GM21390 (cell line): ENCODE results near the gene PPID.
"Not testable (repeated sequence)": the region's sequence is repeated elsewhere in the genome, so short reads cannot be mapped to it uniquely, and the experiment has no call there.

Experiments used
- ATAC-seq: cut with Tn5 transposase; IDR thresholded peaks from one replicate; pipeline ENCODE4 v1.9.1; 2021; ENCODE audit not compliant: unreplicated experiment

PPID gene

DNA sequence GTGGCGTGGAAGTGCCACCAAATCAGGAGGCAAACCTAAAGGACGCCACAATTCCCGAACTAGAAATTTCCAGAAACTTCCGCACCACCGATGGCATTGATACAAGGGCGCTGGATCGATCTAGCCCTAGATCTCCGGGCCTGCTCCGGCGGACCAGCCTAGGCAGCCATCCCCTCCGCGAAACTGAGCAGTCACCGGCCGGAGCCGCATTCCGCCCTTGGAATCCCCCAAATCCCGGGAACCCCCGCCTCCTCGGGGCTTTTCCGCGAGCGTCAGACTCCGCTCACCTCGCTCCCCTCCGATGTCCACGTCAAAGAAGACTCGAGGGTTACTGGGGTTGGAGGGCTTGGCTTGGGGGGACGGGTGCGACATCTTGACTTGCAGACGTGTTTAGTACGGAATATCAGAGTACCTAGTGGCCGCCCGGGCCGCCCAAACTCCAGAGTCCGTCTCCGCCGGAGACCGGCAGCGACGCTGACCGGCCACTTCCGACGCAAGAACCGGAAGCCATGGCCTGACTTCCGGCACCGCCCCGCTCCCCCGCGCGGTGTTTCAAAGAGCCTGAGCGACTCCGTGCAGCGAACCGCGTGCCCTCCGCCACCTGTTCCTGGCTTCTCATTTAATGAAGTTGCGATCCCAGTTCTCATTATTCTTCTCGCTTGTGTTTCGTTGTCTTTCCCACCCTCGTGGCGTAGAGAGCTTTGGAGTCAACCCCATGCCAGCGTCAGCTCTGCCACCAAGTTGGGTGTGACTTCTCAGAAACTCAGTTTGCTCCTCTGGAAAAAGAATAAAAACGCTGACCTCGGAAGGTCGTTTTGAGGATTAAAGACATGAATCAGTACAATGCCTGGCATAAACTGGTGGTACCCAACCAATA lies at the start of gene PPID:
Gene PPID (minus strand): TSS at position 480 of the 877 bp plus-strand sequence. CDS start 108 bp downstream, at position 372.
- ATAC-seq, result peak; percentile 96

DNA sequence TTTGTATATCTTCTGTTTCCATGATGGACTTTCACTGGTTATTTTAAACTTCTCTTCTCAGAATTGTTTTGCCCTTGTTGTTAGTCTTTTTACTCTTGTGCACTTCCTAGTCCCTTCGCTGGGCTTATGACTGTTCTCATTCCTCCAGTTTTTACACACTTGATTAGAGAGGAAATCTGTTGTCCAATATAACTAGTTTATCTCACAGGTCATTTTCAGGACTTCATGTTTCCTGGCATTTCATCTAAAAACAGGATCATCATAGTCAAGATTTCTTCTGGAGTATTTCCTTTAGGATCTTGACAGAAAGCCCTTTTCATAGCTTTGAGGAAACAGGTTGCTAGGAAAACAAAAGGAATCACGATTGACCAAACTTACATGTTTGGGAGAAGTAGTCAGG lies 48.6 kb upstream of the PPID start:
- ATAC-seq, result no peak

DNA sequence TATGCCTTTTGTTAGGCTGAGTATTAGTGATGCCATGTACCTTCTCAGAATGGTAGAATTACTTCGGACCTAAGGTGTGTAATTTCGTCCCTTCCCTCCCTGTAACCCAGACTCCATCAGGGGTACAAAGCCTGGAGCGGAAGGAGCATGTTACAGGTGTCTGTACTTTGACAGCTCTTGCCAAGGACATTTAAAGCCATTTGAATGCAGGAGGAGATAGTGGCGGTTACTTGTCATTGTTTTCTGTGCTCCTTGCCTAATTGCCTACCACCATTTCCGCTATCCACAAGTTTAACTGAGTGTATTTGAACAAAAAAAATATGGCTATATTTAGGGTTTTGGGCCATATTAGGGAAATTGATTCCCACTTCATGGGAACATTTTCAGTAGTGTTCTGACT lies 47.5 kb upstream of the PPID start:
- no peak for ATAC-seq

DNA sequence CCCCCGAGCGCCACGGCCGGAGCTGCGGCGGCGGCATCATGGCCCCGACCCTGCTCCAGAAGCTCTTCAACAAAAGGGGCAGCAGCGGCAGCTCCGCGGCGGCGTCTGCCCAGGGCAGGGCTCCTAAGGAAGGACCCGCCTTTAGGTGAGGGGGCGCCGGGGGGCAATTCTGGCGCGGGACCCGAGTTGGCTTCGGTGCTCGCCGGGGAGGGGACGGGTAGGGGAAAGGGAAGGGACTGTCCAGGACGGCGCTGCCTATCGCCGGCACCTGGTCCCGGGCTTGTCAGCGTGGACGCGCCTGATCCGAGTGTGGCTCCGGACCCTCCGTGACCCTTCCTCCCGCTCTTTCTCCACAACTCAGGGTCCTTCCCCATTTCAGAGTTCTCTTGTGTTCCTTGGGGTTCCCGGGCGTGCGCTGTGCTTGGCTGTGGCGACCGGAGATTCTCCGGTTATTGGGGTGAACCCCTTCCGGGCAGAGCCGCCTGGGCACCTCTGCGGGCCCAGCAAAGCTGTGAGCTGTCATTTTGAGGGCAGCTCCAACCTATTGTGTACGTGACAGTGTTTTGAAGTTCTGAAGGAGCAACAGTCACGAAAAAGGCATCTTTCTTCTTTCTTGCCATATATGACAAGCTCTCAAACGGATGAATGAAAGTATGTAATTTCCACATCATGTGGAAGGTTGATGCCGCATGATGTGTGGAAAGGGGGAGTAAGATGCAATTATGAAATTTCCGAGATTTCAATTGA lies 46.2 kb upstream of the PPID start:
- ATAC-seq, result peak; percentile 33

DNA sequence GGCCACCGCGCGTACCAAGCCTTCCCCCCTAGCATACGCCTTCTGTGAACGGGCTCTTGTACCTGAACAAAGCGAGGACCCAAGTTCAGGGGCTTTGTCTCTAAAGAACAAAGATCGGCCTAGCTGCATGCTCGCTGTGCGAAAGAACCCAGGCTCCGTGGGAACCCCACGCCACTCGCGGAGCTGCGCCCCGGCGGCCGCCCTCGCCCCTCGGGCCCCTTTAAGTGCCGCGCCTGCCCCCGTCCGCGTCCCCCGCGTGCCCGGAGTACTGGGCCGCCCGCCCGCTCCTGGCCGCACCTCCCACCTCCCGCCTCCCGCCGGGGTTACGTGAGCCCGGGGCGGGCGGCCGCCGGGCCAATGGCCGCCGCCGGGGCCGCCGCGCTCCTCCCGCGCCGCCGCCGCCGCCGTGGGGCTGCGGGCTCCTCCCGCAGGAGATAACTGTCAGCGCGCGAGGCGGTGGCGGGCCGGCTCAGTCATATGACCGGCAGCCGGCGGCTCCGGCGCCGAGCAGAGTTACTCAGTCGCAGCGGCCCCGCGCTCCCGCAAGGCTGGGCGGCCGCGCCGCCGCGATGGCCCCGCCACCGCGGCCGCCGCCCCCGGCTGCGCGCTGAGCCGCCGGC lies 45.5 kb upstream of the PPID start, which contains the start of gene FNIP2:
Gene FNIP2 (plus strand): TSS at position 472 of the 620 bp plus-strand sequence. CDS start 187 bp downstream, outside the sequence.
- ATAC-seq, result peak; percentile 76

DNA sequence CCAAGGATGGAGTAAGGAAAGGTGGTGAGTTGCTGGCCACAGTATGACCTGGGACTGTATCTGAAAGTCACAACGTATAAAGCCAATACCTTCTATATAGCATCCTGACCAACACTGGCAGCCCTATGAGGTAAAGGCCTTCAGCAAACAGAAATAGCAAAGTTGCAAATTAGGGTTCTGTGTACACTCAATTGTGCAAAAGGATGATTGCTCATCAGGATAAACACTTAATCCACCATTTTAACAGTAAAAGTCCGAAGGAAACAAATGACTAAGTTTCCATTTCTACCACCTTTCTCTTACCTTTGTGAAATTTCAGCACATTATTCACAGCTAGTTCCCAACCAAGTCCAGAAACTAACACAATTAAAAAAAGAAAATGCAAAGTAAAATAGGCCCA lies 44.3 kb upstream of the PPID start:
- ATAC-seq, result no peak

DNA sequence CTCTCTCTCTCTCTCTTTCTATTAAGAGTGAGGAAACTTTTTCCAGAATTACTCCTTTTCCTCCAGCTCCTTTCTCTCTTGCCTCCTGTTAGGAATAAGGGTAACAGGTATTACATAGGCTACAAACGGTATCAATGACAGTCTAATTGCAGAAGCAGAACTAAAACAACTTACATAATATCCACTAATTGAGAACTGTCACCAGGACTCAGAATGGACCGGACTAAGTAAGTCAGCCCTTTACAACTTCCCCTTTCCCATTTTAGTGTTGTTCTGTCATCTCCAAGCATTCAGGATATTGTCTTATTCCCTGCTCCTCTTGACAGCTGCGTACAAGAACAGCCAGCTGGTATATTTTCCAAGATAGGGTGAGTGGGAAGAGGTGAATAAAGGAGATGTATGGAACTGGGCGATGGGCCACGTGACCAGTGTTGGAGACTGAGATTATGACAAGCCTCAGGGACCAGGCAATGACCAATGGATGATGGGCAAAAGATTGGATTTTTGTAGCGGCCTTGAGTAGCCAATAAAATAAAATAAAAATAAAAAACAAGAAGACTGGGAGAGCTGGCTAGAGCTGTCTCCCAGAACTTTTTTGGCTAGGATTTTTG lies 43.3 kb upstream of the PPID start:
- no peak for ATAC-seq

DNA sequence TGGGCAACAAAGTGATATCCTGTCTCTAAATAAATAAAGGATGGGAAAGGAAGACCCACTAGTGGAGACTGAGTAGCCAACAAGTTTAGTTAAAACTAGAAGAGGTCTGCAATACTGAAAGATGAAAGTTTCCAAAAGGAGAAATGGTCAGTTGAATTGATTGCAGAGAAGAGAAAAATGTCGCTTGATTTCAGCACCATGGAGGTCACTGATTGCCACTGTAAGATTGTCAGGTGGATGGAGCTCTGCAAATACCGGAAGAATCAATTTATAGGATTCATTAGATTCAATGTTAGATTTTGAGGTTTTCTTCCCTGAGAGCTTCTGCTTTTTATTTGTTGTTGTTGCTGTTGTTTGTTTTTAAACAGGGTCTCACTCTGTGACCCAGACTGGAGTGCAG lies 40.3 kb upstream of the PPID start:
- ATAC-seq, result no peak

DNA sequence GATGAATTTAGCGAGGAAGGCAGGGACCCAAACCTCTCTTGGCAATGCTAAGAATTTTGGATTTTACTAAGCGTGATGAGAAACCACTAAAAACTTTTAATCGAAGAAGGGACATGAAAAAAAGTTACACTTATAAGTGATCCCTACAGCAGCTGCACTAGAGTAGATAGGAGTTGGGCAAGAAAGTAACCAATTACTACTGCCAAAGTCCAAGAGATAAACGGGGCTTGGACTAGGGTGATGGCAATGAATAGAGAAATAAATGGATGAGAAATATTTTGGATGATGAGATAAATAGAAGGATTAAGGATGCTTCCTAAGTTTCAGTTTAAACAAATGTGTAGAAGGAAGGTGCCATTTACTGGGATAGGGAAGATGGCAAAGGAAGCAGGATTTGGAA lies 39.4 kb upstream of the PPID start:
- no peak for ATAC-seq

DNA sequence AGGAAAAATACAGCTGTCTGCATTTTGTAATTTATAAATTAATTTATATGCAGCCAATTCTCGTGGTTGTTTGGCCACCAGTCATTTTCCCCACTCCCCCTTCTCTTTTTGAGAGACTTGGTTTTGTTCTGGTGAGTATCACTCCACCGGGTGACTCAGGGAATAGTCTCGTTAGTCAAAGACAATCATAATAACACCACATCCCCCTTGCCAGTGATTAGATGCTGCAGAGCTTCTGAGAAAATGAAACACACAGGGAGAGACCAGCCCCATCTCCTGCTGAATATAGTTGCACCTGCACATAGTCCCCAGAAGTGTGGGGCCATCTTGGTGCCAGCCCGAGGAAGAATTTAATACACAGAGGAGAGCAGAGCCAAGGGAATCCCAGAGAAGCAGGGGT lies 37.7 kb upstream of the PPID start:
- ATAC-seq, result no peak

DNA sequence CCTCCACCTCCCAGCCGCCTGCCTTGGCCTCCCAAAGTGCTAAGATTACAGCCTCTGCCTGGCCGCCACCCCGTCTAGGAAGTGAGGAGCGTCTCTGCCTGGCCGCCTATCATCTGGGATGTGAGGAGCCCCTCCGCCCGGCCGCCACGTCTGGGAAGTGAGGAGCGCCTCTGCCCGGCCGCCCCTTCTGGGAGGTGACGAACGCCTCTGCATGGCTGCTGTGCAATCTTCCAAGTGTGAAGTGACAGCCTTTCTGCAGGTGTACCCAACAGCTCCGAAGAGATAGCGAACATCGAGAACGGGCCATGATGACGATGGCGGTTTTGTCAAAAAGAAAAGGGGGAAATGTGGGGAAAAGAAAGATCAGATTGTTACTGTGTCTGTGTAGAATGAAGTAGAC lies 36.3 kb upstream of the PPID start:
- ATAC-seq, result not testable (repeated sequence)

DNA sequence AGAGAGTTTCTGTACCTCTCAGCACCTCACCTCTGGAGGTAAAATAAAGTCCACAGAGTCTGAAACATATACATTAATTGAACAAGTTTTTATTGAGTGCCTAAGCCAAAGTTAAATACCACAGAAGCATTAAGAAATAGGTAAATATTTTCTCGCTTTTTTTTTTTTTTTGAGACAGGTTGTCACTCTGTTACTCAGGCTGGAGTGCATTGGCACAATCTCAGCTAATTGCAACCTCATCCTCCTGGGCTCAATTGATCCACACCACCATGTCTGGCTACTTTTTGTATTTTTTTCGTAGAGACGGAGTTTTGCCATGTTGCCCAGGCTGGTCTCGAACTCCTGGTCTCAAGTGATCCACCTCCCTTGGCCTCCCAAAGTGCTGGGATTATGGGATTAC lies 35.5 kb upstream of the PPID start:
- no peak for ATAC-seq

DNA sequence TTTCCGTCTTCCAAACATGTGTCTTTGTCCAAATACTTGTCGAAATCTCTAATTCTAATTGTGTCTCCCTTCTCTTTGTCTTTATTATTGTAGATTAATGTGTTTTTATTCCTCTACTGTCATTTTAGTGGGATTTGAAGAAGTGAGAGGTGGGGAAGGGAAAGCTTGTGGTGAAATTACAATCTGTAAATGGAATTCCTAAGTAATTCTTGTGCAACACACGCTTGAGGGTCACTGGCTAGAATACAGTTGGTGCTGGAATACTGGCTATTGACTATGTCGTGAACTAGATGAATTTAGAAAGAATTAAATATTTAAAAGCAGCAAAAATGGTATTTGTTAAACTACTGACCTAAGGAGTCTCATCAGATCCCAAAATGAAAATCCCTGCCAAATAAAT lies 34.9 kb upstream of the PPID start:
- no peak for ATAC-seq

DNA sequence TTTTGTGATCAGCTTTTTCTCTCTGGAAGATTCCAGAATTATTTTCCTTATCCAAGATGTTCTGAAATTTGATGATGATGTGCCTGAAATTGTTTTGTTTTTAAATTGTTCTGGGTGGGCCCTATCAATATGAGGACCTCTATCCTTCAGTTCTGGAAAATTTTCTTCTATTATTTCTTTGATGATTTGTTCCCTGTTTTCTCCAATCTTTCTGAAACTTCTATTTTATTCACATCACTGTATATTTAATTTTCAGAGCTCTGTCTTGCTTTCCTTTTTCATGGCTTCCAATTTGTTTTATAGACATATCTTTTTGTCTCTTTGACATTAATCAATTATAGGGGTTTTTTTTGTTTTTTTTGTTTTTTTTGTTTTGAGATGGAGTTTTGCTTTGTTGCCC lies 33.4 kb upstream of the PPID start:
- no peak for ATAC-seq

DNA sequence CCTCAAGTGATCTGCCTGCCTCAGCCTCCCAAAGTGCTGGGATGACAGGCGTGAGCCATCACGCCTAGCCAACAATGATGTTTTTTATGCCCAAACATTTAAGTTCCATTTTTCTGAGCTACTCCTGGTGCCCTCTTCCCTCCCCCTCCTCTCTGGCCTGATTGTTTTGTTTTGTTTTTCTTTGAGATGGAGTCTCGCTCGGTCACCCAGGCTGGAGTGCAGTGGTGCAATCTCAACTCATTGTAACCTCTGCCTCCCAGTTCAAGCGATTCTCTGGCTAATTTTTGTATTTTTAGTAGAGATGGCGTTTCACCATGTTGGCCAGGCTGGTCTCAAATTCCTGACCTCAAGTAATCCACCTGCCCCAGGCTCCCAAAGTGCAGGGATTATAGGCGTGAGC lies 32.6 kb upstream of the PPID start:
- ATAC-seq, result not testable (repeated sequence)

DNA sequence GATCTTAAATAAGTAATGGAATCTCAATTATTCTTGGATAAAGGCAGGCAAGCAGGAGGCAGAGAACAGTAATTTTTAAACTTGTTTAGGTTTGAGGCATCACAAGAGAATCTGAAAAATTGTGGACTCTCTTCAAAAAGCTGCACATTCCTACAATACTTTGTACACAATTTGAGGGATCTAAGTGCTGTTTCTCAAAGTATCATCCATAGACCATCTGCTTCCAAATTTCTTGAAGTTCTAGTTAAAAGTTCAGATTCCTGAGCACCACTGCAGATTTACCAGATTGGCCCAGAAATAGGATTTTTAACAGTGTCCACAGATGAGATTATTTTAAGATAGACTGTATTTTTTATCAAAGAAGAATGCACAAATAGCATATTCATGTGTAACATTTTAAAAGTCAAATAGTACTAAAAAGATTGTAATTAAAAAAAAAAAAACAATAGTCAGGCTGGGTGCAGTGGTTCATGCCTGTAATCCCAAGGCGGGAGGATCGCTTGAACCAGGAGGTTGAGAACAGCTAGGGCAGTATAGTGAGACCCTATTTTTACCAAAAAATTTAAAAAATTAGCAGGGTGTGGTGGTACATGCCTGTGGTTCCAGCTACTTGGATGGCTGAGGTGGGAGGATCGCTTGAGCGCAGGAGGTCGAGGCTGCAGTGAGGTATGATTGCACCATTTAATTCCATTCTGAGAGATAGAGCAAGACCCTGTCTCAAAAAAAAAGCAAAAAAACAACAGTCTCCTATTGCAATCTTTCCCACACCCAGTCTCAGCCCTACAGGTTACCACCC lies 31.4 kb upstream of the PPID start:
- ATAC-seq, result no peak

DNA sequence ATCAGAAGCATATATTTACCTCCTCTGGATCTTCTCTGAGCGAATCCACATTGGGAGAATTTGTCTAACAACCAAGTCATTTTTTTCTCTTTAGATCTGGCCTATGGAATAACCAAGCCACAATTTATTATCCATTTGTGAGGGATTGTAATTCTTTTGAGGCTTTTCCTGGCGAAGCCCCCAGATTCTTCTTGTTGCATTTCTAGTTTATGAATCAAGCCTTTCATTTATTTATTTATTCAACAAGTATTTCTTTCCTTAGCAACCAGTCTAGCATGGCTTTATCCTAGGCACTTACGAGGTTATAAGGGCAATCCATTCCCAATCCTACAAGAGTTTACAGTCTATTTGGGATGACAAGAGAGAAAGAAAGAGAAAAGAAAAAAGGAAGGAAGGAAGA lies 27.2 kb upstream of the PPID start:
- no peak for ATAC-seq

DNA sequence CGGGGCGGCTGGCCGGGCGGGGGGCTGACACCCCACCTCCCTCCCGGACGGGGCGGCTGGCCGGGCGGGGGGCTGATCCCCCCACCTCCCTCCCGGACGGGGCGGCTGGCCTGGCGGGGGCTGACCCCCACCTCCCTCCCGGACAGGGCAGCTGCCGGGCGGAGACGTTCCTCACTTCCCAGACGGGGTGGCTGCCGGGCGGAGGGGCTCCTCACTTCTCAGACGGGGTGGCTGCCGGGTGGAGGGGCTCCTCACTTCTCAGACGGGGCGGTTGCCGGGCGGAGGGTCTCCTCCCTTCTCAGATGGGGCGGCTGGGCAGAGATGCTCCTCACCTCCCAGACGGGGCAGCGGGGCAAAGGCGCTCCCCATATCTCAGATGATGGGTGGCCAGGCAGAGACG lies 23.3 kb upstream of the PPID start:
- ATAC-seq, result not testable (repeated sequence)

DNA sequence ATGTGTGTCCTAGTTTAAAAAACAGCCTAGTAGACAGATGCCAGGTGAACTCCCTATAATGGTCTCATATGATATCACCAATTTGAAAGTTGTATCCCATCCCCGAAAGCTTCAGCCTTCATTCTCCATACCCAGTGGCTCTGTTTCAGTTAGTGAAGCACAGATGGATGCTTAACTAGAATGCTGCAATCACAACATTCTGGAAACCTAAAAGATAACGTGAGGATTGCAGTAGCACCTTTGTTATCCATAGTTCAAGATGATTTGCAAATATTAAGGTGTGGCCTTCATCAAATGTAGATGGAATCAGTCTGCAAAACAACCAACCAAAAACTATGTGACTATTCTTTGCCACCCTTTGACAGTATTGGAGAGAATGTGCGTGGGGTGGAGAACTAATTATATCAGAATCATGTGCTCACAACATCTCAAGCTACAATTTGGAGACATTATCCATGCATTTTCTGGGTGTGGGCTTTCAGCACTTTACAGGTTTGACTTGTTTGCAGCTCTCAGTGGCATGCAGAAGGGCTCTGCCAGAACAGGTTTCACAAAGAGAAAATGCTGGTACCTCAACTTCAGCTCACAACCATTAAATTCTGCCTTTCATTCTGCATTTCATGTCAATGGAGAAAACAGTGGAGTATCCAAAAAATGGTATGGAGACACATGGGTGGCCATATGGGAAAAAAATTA lies 18.3 kb upstream of the PPID start:
- ATAC-seq, result no peak

DNA sequence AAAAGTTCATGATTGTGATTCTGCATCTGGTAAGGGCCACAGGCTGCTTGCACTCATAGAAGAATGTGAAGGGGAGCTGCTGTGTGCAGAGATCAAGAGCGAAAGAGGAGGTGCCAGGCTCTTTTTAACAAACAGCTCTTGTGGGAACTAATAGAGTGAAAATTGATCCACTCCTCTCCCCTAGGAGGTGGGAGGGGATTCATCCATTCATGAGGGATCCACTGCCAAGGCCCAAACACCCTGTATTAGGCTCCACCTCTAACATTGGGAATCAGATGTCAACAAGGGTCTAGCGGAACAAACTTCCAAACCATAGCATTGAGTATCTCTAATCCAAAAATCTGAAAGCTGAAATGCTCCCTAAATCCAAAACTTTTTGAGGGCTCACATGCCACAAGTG lies 16.4 kb upstream of the PPID start:
- ATAC-seq, result no peak
